GM18517 (cell line): ENCODE measurements around the gene TRIM10.

ENCODE experiments used
- ATAC-seq: cut with Tn5 transposase; IDR thresholded peaks from one replicate; pipeline ENCODE4 v1.9.1; 2021; ENCODE audit warnings: mild to moderate bottlenecking, moderate library complexity; ENCODE audit not compliant: unreplicated experiment

The TRIM10 gene, protein sequence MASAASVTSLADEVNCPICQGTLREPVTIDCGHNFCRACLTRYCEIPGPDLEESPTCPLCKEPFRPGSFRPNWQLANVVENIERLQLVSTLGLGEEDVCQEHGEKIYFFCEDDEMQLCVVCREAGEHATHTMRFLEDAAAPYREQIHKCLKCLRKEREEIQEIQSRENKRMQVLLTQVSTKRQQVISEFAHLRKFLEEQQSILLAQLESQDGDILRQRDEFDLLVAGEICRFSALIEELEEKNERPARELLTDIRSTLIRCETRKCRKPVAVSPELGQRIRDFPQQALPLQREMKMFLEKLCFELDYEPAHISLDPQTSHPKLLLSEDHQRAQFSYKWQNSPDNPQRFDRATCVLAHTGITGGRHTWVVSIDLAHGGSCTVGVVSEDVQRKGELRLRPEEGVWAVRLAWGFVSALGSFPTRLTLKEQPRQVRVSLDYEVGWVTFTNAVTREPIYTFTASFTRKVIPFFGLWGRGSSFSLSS

DNA sequence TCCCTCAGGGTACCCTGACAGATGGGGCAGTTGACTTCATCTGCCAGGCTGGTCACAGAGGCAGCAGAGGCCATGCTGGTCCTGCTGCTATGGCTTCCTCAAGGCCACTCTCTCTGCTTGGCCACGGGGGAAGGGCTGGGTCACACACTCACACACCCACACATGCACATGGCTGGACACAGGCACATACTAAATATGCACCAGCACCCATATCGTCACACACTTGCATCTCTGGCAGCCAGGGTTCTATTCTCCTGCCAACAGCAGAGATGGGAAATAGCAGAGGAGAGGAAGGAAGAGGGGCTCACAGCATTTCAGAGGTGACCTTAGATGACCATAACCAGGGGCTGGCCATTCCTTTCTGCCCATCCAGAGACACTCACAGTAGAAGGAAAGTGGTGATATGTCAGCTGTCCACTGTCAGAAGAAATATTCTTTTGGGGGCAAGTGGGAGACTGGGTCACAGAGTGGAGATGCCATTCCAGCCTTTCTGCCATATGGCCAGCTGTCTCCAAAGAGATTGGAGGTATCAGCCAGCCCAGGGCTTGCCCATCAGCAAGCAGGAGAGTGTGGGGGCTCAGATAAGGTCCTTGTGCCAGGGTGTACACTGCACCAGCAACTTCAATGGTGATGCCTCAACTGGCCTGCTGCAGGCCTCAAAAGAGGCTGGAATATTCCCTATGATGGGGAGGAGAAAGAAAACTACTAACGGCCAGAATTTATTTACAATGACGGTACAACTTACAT is at the start of gene TRIM10:
TSS of gene TRIM10 (minus strand) at position 427 of the 747 bp plus-strand sequence. CDS start at position 74, 353 bp downstream.
- no peak for ATAC-seq

DNA sequence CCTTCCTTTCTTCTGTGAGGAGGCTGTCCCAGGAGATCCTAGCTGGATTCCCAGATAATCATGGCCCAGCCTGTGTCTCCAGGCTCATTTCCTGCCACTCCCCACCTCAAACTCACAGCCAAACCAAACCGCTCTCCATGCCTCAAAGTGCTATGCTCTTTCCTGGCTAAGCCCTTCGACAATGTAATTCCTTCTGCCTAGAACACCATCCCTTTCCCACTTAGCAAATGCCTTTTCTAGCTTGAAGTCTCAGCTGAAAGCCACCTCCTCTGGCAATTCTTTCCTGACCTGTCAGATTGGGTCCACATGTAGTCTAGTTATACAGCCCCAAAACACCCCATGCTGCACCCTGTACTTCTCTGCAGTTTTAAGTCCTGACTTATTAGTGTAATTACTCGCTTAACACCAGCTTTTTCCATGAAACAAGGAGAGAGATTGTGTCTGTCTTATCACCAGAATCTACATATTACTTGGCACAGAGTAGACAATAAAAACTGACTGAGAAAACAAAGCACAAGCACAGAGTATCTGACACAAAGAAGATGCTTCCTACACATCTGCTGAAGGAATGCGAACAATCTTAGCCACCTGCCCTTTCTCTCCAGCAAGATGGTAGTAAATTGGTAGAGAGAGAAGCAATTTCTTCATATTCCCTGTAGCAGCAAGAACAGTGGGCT is 46.7 kb upstream of the TRIM10 start:
- ATAC-seq: no peak

DNA sequence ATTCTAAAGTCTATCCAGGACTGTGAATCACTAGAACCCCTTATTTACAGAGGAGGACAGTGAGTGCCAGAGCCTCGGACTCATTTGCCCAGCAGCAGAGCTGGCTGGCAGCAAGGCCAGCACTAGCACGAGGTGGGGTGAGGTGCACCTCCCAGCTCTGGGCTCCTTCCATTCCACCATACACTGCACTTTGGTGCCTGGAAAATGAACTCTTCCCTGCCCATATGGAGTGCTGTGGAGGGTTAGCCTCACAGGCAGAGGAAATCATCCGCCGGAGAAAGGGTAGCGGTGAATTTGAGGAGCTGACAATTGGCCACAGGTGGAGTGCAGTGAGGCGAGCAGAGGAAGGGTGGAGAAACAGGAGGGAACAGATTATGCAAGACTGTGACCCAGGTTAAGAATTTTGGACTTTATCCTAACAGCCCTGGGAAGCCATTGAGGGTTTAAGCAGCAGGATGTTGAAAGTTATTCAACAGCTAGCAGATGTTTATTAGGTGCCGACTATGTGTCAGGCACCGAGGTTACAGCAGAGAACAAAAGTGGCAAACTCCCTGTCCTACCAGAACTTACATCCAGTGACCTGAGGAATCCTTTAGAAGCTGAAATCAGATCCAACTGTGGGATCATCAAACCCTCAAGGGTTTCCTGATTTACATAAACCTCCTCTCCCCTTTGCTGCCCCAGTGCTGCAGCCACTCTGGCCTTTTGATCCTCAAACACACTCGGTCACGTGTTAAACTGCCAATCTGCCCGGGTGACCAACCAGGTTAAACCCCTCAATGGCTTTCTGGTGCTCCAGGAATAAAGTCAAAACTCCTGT is 46.0 kb upstream of the TRIM10 start:
- no peak for ATAC-seq

DNA sequence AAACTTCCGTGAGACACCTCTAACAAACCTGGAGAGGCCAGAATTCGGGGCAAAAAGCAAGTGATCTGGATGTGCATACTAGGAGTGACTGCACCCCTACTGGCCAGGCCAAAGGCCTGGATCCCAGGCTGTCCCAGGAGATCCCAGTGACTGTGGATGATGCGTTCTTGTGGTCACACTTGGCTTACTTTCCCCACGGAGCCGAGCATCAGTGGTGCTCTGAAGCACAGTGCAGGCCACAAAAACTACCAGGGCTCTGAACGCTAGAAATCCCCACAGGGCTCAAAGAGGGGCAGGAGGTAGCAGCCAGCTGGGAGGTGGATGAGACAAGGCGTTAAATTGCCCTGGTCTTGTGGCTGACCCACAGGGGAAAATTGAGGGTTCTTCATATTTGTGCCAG is 45.1 kb upstream of the TRIM10 start:
- no peak for ATAC-seq

DNA sequence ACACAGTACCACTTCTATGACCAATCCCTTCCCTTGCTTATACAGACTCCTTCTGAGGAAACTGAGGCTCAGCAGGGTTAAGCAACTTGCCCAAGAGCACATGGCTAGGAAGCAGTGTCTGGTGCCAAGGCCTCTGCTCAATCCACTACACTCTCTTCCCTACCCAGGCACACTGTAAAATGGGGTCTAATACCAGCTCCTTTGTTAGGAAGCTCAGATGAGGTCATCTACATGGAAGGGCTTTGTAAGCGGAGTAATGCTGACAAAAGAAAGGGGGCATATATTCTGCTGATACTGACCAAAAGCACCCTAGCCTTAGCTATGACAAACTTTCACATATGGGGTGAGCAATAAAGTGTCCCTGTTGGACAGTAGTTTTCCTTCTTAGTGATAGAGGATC is 43.1 kb upstream of the TRIM10 start:
- no peak for ATAC-seq

DNA sequence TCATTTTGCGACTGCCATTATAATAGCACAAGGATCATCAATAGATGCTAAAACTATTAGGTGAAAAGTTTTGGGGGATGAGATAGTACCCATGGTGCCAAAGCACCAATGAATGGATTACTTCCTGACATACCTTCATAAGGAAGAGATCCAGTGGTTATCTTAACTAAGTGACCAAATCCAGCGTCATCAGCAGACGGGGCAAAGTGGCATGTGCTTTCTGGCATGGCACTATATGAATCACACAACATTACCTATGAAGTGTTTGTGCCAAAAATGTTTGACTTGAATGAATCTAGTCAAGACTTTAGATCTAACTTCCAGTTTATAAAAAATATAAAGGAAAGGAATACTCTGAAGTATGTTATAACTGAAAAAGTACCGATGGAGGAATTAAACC is 41.4 kb upstream of the TRIM10 start:
- ATAC-seq: no peak

DNA sequence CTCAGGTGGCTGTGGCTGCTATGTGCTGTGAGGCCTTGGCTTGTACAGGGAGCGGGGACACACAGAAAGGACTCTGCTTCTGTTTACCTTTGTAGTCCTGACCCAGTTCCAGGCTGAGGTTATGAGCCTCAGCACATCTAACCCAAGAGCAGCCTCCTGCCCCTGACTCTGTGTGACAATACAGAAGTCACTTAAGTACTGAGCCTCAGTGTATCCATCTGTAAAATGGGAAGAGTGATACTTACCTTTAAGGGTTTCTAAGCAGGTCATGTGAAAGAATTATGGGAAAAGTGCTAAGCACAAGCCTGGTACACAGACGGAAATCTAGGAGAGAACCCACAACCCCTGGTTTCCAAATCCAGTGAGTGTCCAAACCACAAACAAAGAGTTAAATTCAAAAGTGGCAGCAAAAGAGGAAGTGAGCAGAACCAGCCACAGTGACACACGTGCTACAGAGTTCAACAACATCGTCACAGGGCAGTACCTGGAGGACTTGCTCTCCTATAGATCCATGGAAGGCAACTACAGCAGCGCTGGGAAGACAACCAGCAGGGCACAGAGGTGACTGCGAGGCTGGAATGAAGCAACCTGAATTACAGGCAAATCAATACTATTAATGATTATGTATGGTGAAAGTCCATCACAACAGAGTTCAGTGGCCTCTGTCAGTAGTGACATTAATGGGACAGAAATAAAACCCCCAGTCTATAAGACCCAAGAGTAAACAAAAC is 39.7 kb upstream of the TRIM10 start:
- peak; percentile 71 for ATAC-seq

DNA sequence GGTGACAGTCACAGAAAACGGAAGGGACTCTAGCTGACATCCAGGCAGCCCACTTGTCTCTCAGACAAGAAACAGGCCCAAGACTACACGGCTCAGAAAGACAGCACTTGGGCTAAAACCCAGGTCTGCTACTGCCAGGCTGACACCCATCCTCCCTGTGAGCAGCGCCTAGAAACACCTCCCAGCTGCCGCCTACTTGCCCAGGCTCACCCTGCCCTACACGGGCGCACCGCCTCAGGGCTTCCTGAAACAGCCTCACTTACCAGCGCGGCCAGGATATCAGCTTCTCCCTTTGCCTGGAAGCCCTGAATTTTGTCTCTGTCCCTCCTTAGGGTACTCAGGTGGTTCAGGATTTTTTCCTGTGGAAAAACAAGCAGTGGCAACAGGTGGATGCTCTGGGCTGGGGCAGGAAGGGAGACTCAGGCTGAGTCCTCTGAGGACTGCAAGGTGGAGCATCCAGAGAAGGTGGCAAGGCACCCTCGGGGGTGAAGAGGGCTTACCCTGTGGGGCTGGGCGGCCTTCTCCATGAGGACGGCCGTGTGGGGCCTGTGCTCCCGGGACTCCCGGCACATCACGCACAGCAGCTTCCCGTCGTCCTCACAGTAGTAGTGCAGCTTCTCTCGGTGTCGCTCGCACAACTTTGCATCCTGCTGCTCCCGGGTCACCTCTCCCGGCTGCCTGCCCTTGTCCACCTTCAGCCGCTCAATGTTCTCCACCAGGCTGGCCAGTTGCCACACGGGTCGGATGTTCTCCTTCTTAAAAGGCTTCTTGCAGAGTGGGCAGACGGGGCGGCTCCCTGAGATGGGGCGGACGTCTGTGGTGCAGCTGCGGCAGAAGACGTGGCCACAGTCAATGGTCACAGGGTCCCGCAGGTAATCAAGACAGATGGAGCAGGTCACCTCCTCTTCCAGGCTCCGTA is 37.4 kb upstream of the TRIM10 start:
- ATAC-seq: no peak

DNA sequence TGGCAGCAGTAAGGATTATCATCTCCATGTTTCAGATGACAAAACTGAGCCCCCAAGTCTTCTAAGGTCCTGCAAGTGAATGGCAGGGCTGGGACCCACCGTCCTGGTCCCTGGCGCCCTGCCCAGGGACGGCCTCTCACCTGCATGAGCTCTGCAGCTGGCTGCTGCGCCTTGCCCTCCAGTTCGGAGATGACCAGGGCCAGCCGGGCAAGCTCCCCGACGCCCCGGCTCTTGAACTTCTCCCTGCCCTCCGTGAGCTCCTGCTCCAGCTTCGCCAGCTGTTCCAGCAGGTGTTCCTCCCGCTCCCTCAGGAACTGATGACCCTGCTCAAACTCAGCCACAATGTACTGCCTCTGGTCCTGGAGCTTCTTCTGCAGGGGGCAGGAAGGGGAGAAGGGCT is 35.4 kb upstream of the TRIM10 start:
- ATAC-seq: no peak

DNA sequence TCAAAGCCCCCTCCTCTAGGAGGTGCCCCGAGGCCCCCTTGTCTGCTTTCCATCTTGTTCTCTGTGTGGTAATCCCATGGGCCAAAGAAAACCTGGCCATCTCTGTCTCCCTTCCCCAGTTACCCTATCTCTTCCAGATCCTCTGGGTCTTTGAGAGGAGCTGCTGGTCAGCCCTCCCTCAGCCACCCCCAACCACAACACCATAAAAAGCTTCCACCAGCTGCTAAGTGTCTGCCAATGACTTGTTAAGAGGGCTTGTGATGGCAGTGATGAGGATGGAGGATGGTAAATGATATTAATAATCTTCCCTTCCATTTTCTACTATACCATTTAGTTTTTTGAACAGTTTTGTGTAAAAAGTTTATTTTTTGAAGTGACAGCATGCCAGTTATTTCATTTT is 34.9 kb upstream of the TRIM10 start:
- no peak for ATAC-seq

DNA sequence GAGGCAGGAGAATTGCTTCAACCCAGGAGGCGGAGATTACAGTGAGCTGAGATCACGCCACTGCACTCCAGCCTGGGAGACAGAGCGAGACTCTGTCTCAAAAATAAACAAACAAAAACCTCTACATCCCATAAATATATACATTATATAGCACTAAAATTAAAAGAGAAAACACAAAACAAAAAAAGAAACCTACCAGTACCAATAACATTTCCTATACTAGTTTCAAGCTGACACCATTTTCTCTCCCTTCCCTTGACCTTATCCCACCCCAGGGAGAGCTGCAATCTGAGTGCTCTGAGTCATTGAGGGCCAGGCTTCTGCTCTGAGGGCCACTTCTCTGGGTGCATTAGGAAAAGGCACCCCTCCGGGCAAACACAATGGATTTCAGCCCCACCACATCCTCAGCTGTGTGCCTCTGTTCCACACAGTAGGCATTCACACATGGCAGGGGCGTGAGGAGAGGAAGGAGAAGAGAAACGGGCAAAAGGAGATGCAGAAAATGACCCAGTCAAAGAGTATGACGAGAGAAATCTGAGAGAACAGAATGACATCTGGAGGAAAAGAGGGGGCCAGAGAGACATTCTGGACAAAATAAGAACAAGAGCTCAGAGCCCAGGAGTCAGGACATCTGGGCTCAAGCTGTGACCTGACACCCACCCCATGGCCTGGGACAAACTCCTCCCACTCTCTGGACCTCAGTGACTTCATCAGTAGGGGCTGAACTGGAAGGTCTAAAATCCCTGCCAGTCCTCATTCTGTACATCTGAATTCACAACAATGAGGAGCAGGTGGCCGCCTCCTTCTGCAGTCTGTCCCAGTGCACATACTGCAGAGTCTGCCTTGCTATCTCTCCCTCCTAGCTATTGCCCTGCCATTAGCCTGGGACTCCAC is 34.0 kb upstream of the TRIM10 start:
- ATAC-seq: no peak

DNA sequence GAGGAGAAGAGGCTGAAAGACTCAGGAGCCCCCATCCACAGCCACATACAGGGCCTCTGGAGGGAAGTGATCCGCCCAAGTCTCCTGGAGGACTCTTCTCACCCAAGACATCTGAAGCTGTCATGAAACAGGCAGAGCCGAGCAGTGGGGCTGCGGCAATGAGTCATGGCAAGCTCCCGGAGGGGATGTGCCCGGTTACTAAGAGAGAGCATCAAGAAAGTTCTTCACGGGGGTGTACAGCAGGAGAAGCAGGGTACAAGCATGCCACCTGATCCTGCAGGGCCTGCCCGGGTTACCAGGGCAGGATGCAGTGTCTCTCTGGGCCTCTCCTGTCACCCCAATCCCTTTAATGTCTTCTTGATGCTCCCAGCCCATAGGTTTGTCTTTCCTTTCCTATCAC is 31.1 kb upstream of the TRIM10 start:
- ATAC-seq: no peak

DNA sequence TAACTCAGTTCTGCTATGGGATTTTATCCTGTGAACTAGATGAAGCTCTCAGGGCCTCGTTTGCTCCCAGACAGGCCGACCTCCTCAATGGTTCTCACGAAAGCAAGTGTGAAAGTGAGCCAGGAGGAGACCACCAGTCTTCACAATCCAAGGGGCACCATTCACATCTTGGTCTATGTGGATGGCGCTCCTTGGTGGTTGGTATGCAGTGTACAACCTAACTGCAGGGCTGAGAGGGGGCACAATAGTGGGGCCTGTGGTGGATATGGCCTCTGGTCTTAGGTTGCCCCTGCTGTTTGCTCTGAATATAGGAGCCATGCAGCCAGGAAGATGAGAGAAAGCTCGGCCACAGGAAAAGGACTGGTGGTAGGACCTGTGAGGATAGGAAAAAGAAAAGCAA is 27.5 kb upstream of the TRIM10 start:
- no peak for ATAC-seq

DNA sequence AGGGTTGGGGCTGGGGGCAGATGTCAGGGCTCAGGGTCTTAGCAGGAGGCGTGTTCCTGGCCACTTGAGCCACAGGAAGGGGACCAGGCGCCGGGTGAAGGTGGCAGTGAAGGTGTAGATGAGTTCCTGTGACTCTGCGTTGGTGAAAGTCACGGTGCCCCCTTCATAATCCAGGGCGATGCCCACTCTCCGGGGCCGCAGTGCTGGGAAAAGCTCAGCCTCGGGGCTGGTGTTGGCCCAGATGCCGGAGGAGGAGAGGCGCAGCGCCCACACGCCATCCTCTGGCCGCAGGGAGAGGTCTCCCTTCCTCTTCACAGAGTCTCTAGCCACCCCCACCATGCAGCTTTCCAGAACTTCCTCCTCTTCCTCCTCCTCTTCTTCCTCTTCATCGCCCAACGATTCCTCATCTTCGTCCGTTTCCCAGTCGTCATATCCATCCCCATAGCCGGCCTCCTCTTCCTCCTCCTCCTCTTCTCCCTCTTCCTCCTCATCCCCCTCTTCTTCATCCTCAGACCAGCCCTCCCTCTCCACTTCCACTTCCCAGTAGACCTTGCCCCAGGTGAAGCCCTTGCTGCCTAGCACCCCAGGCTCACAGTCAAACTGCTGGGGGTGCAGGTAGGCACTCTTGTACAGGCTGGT is 25.0 kb upstream of the TRIM10 start:
- no peak for ATAC-seq

DNA sequence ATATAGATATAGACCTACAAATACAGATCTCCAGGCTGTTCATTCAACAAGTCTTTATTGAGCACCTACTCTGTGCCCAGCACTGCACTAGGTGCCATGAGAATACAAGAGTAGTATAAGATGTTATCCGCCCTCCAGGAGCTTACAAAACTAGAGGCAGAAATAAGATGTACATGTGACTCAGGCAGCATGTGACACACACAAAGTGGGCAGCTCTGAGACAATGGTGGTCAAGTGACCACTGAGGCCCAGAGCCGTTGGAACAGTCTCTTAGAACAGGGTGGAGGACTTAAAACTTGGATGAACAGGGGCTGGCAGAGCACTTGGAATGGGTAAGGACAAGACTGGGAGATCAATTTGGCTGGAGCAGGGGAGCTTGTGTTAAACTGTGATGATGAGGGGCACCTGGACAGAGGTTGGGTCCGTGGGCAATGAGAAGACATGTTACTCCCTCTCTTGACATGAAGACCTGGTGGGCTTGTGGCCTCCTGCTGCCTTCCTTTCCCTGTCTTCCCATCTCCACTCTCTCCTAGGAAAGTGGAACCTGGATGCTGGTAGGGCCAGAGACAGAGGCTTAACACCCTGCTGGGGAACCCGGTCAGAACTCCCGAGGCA is 23.5 kb upstream of the TRIM10 start:
- ATAC-seq: no peak

DNA sequence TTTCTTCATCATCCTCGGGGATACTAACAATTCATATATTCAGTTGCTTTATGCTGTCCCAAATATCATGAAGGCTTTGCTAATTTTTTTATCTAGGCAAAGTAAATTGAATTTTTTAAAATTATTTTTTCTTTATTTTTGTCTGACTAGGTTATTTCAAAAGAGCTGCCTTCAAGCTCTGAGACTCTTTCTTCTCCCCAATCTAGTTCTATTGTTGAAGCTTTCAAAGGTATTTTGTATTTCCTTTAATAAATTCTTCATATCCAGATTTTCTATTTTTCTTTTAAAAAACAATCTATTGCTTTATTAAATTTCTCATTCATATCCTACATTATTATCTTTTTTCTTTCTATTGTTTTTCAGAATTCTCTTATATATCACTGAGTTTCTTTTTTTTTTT is 19.1 kb upstream of the TRIM10 start:
- ATAC-seq: no peak

DNA sequence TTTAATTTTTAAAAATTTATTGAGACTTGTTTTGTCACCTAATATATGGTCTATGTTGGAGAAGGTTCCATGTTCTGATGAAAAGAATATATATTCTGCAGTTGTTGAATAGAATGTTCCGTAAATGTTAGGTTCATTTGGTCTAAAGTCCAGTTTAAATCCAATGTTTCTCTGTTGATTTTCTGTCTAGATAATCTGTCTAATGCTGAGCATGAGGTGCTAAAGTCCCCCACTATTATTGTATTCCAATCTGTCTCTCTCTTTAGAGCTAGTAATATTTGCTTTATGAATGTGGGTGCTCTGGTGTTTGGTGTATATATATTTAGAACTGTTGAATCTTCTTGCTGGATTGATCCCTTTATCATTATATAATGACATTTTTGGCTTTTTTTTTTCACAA is 17.8 kb upstream of the TRIM10 start:
- ATAC-seq: no peak
